ENCODE data around the gene WWOX.
"Not testable (repeated sequence)": the region's sequence is repeated elsewhere in the genome, so short reads cannot be mapped to it uniquely, and the experiment has no call there.

The WWOX gene

DNA sequence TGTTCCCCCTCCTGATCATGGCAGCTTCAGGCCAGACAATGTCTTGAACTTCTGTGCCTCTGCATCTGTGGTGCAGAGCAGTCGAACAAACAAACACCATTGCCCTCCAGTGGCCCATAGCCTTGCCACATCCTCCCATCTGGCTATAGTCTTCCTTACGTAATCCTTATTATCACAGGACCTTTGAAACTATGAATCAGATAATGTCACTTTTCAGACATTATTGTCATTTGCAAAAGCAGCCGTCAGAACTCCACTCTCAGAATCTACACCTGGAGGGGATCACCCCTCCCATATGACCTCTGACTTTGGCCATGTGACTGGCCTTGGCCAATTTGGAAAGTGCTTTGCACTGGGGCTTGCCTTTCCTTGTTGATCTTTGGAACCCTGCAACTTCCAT is 1113.8 kb downstream of the WWOX start:
- no peak for DNase-seq (ENCODE audit: low spot score)

DNA sequence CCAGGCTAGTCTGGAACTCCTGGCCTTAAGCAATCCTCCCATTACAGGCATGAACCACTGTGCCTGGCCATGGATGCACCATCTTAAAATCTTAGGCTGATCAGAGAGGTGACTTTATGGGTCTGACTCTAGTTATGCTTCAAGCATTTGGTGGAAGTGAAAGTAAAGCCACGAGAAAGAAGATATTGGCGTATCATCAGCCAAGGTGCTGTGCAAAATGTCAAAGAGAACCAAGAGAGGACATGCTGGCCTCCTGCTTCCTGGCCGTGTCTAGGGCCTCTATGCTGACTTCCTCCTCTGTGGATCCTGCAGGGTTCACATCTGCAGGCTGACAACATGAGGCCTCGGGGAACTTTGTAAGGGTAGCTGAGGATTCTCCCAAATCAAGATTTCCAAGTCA is 1115.8 kb downstream of the WWOX start:
- no peak for DNase-seq (ENCODE audit: low spot score)

DNA sequence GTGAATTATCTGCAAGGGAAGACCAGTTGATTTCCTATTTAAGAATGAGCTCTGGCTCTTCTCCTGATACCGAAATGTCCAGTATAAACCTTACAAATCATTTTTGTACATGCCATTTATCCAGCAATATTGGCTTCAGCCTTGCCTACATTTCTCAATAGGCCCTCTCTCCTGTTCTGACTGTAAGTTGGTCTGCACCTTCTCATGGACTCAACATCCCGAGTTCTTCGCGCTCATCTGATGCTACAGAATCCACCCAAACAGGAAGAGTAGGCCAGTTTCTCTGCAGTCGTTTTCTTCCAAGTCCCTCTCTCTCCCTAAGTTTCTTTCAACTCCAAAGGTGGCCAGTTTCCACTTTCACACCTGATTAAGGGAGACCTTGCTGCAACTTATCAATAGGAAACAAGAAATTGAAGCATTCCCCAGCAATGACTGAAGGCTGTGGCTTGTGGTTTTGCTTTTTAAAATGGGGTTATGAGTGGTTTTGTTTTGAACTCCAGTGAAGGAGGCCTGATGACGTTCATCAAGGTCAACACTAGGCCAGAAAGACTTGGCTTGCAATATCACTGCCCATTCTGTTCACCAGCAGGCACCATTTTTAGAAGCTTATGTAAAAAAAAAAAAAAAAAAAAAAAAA is 1118.0 kb downstream of the WWOX start:
- DNase-seq (ENCODE audit: low spot score), result no peak

DNA sequence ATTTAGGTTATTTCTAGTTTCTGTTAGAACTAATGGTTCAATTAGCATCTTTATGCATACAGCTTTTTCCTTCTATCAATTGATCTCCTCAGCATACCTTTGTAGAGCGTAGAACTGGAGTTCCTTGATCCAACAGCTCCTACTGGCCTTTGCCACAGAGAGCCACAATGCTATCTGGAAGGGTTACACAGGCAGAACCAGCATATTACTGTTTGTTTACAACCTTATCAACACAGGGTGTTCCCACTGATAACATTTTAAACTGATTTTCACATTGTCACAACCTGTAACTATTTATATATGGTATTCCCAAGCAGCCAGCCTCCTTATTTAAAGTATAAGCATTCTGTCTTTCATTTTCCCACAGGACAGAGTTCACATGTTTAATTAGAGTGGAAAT is 1118.9 kb downstream of the WWOX start:
- DNase-seq (ENCODE audit: low spot score), result no peak

DNA sequence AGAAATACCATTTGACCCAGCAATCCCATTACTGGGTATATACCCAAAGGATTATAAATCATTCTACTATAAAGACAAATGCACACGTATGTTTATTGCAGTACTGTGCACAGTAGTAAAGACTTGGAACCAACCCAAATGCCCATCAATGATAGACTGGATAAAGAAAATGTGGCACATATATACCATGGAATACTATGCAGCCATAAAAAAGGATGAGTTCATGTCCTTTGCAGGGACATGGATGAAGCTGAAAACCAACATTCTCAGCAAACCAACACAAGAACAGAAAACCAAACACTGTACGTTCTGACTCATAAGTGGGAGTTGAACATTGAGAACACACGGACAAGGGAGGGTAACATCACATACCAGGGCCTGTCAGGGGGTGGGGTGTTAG is 1126.5 kb downstream of the WWOX start:
- DNase-seq (ENCODE audit: low spot score), result not testable (repeated sequence)

DNA sequence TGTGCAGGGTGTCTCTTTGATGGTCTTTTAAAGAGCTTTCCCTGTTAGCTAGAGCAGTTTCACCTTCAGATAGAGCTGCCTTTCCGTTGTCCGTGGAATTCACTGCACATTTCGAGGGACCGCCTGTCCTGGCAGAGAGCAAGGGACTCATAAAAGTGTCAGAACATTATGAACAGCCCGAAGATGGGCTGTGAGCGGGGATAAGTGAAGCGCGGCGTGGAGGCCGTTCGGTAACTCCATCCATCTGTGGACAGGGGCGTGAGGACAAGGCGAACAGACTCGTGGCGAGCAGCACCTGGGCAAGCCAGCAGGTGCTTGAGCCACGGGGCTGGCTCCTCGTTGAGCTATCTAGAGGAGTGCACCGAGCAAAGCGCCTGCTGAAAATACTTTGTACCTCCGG is 1129.9 kb downstream of the WWOX start:
- no peak for DNase-seq (ENCODE audit: low spot score)

DNA sequence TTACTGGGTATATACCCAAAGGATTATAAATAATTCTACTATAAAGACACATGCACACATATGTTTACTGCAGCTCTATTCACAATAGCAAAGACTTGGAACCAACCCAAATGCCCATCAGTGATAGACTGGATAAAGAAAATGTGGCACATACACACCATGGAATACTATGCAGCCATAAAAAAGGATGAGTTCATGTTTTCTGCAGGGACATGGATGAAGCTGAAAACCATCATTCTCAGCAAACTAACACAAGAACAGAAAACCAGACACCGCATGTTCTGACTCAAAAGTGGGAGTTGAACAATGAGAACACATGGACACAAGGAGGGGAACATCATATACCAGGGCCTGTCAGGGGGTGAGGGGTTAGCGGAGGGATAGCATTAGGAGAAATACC is 1146.2 kb downstream of the WWOX start:
- not testable (repeated sequence) for DNase-seq (ENCODE audit: low spot score)

DNA sequence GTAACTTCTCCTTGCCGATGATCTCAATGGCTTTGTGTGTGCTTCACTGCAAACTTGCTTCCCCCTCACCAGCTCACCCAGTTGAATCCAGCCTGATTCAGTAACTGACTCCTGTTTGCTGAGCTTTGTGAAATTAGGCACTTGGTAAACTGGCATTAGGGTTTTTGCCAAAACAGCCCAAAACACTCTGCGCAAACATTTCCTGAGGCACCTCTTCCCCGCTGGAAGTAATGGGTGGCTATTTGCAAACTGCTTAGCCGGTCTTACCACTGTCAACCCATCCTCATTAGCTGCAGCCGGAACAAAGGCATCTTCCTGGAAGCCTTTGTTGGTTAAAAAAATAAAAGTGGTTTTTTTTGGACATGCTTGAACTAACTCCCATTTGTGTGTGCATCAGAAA is 1147.9 kb downstream of the WWOX start:
- no peak for DNase-seq (ENCODE audit: low spot score)

DNA sequence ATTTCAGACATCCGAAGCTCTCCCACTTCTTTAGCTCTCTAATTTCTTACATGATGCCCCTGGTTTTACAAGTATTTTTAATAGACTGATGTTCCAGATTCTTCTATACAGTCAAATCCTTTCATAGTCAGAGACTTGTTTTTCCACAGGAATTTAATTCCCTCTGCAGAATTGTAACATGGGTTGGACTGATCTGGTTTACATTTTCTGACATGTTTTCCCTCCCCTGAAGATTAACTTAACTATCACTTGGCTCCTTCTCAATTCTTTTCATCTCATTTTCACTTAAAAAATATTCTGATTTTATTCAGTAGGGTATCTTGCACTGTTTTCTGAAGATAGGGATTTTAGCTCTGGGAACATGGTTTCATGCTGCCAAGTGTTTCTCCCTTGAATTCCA is 1148.9 kb downstream of the WWOX start:
- no peak for DNase-seq (ENCODE audit: low spot score)

DNA sequence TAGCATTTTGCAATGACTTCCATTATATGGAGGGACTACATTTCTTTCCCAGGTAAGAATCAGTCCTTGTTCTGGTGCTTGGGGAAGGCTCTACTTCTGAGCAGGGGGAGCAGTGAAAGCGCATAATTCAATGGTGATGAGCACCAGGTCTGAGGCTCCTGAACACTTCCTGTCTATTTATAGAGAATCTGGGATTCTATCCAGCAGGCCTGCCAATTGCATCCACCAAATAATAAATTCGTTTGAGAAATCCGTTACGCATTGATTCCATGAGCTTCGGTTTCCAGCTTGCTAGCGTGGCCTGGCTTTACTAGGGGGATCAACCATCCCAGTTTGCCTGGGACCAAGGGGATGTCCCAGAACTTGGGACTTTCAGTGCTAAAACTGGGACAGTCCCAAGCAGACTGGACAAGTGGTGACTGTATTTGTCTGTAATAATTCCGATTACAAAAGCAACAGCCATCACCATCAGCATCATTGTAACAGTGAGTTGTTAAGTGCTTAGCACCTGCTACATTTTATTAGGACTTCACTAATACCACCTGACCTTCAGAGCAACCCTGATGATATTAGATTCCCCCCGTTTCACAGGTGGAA is 1151.1 kb downstream of the WWOX start:
- DNase-seq (ENCODE audit: low spot score), result no peak

DNA sequence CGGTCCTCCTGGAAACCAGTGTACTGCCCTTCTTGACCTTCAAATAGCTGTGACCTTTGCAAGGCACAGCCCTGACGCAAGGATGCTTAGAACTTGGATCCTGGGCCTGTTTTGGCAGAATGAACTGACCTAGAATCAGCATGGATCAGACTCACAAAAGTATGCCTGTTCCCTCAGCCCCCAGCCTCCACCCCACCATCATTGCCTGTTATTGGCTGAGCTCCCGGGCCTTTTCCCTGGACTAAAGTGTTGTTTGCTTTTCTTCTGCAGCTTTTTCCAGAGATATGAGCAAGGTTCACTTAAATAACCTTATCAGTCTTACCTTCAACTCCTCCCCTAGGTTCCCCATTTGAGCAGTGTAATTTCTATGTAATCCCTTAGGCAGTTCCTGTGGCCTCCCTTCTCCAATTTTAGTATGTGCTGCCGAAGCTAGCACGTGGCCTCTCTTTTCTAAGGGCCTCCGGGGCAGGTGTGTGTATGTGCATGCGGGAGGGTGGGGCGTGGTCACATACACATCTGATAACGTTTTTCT is 1153.7 kb downstream of the WWOX start:
- no peak for DNase-seq (ENCODE audit: low spot score)

DNA sequence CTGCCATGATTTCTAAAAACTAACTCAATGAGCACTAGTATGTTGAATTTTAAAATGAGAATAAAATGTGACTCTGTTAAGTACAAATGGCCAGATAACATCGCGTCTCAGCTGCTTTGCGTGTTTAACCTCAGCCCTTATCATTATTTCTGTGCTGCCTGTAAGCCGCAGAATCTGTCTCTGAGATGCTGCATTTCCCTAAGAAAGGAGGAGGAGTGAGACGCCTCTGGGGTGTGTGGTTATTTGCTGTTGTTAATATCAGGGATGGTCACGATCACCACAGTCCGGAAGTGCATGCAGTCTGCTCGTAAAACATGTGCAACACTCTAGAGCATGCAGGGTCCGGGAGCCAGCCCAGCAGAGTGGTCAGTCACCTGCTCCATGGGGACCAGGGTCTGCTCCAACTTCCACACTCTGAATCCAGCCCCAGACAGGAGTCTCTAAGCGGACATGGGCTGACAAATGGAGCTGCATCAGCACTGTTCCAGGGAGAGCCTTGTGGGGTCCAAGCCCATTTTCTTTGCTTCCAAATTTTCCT is 1158.6 kb downstream of the WWOX start:
- no peak for DNase-seq (ENCODE audit: low spot score)

DNA sequence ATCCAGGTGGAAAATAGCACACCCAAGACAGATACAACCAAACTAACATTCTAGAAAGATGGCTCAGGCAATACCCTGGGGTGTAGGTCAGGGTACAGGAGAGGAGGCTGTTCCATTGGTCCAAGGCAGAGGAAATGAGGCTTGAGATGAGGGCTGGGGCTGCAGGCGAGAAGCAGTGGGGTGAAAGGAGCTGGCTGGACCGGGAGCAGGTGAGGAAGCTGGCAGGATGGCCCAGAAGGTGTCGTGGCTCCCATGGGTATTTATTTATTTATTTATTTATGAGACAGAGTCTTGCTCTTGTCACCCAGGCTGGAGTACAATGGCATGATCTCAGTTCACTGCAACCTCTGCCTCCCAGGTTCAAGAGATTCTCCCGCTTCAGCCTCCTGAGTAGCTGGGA is 1161.4 kb downstream of the WWOX start:
- not testable (repeated sequence) for DNase-seq (ENCODE audit: low spot score)

DNA sequence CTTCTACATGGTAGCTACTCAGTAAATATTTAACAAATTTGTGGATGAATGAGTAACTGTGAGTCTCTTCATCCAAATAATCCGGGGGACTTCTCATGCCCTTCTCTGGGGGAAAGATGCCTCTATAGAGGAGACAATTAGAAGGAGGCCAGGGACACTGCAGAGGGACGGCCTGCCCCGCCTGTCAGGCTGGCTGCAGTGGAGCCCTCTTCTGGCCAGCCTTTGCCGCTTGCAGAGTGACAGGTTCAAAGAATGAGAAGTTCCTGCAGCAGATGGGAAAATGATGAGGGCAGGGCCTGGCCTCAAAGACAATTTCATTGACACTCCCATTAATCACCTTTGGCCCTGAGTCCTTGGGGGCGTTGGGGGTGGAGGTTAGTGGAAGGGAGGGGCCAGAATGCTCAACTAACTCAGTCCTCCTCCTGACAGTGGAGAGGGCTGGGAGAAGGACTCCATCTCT is 1162.1 kb downstream of the WWOX start:
- no peak for DNase-seq (ENCODE audit: low spot score)

DNA sequence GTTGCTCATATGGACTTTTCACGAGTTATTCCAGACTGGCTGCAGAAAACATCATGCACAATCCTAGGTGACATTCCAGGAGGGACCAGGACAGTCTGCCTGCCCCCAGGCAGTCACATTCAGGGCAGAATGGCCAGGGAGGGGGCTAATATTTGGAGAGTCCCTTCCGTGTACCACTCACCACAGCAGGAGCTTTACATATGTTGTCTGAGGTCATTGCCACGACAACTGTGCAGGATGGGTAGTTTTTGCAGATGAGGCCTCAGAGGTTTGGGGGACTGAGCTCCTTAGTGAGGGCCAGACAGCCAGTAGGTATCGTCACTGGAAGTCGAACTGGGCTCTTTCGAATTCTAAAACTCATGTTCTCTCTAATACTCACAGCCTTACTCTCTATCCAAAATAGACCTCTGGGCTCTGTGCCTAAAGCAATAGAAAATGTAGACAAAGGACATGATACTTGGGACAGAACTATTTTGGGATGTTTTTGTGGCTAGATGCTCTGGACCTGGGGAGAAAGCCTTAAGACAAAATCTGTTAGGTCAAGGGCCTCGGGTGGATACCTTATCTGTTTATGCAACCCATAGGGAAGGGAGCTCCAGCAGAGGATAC is 1162.6 kb downstream of the WWOX start:
- no peak for DNase-seq (ENCODE audit: low spot score)

Data from RKO (cell line).